Keratinocyte (primary cell): Measurements from ENCODE around the gene LTV1.

Source experiments
- EZH2 ChIP-seq: IDR thresholded peaks from one replicate; pipeline ENCODE4 v1.6.1; 2012; ENCODE audit warnings: inconsistent platforms, mild to moderate bottlenecking, low read length, moderate library complexity
- TF ChIP-seq, protein P1 (sequence below), 3 experiments: IDR thresholded peaks in 1 of 3; conservative IDR thresholded peaks in 1 of 3; optimal IDR thresholded peaks in 1 of 3; 2 replicates in 2 of 3; 3 replicates in 1 of 3; pipeline versions ENCODE3 to v1.5.1; 2011; ENCODE audit warnings: low read length in 3 of 3, mild to moderate bottlenecking in 3 of 3, moderate library complexity in 2 of 3, control low read depth in 1 of 3, inconsistent platforms in 1 of 3; ENCODE audit not compliant: insufficient read depth in 2 of 3; ENCODE audit errors: extremely low read depth in 1 of 3

DNA sequence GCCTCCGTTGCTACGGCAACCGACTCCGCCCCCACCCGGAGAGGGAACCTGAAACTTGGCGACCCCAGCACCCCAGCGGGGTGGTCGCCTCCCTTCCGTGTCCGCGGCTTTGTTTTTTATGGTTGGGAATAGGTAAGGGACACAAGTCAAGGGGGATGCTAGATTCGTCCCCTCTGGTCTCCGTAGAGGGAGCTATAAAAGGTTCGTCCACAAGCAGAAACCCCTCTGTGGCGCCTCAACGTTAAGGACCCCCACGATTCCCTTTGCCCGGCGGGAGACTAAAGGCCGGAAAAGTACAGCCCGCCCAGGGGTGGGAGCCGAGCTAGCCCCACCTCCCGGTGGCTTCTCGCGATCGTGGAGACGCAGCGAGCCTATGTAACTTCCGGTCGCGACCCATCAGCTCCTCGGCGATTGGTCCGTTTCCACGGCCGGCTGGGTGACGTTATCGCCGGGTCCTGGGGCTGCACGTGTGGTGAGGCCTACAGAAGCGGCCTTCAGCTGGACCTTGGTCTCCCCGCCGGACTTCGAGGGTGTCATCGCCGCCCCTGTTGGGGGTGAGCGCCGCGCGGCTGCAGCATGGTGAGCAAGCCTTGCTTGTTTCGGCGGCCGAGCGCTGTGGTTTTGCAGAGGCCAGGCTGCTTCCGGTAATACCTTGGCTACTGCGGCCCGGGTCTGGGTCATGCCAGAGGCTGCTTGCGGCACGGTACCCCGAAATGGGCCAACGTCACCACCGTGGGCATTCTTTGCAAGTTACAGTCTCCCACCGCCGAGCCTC is at the start of gene LTV1:
- TF ChIP-seq, protein P1, sequence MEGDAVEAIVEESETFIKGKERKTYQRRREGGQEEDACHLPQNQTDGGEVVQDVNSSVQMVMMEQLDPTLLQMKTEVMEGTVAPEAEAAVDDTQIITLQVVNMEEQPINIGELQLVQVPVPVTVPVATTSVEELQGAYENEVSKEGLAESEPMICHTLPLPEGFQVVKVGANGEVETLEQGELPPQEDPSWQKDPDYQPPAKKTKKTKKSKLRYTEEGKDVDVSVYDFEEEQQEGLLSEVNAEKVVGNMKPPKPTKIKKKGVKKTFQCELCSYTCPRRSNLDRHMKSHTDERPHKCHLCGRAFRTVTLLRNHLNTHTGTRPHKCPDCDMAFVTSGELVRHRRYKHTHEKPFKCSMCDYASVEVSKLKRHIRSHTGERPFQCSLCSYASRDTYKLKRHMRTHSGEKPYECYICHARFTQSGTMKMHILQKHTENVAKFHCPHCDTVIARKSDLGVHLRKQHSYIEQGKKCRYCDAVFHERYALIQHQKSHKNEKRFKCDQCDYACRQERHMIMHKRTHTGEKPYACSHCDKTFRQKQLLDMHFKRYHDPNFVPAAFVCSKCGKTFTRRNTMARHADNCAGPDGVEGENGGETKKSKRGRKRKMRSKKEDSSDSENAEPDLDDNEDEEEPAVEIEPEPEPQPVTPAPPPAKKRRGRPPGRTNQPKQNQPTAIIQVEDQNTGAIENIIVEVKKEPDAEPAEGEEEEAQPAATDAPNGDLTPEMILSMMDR (optimal IDR thresholded peaks at IDR 0.05 in 1 of 3, IDR thresholded peaks at IDR 0.05 in 1 of 3, conservative IDR thresholded peaks at IDR 0.05 in 1 of 3; ENCODE audit: extremely low read depth in 1 of 3, insufficient read depth in 2 of 3, low read length in 3 of 3): no peak
- no peak for TF ChIP-seq EZH2
